Measurements from ENCODE around the gene FBLN1.
"Not testable (repeated sequence)": the region's sequence is repeated elsewhere in the genome, so short reads cannot be mapped to it uniquely, and the experiment has no call there.

The FBLN1 gene

GRCh38 chr22:45548991-45549761, 46.5 kb downstream of the FBLN1 start:
- DNase-seq (ENCODE audit: low read depth) = no peak

- DNase-seq (ENCODE audit: low read depth) = no peak
Measured at GRCh38 chr22:45549762-45550378, 47.2 kb downstream of the FBLN1 start.

- no peak for DNase-seq (ENCODE audit: low read depth)
Measured at GRCh38 chr22:45550416-45550815, 47.7 kb downstream of the FBLN1 start.

GRCh38 chr22:45550891-45551290, 48.2 kb downstream of the FBLN1 start:
- DNase-seq (ENCODE audit: low read depth) = no peak

- no peak for DNase-seq (ENCODE audit: low read depth)
Measured at GRCh38 chr22:45551310-45552016, 48.8 kb downstream of the FBLN1 start.

GRCh38 chr22:45552017-45552411, 49.3 kb downstream of the FBLN1 start:
- DNase-seq (ENCODE audit: low read depth) = no peak

- no peak for DNase-seq (ENCODE audit: low read depth)
Measured at GRCh38 chr22:45552580-45553350, 50.1 kb downstream of the FBLN1 start.

GRCh38 chr22:45553351-45554039, 50.8 kb downstream of the FBLN1 start:
- peak; percentile 13 for DNase-seq (ENCODE audit: low read depth)

- DNase-seq (ENCODE audit: low read depth) = no peak
Measured at GRCh38 chr22:45554040-45554406, 51.3 kb downstream of the FBLN1 start.

GRCh38 chr22:45554861-45555260, 52.2 kb downstream of the FBLN1 start:
- DNase-seq (ENCODE audit: low read depth) = no peak

GRCh38 chr22:45557926-45558325, 55.2 kb downstream of the FBLN1 start:
- not testable (repeated sequence) for DNase-seq (ENCODE audit: low read depth)

- not testable (repeated sequence) for DNase-seq (ENCODE audit: low read depth)
Measured at GRCh38 chr22:45560092-45560491, 57.4 kb downstream of the FBLN1 start.

GRCh38 chr22:45560761-45561160, 58.1 kb downstream of the FBLN1 start:
- DNase-seq (ENCODE audit: low read depth) = not testable (repeated sequence)

- no peak for DNase-seq (ENCODE audit: low read depth)
Measured at GRCh38 chr22:45562102-45562501, 59.4 kb downstream of the FBLN1 start.

- no peak for DNase-seq (ENCODE audit: low read depth)
Measured at GRCh38 chr22:45562537-45563361, 60.1 kb downstream of the FBLN1 start.

- DNase-seq (ENCODE audit: low read depth) = no peak
Measured at GRCh38 chr22:45563362-45564040, 60.8 kb downstream of the FBLN1 start.

GRCh38 chr22:45564349-45565030, 61.8 kb downstream of the FBLN1 start:
- DNase-seq (ENCODE audit: low read depth) = no peak

- DNase-seq (ENCODE audit: low read depth) = no peak
Measured at GRCh38 chr22:45565171-45565570, 62.5 kb downstream of the FBLN1 start.

GRCh38 chr22:45565973-45566372, 63.3 kb downstream of the FBLN1 start:
- DNase-seq (ENCODE audit: low read depth) = no peak

- DNase-seq (ENCODE audit: low read depth) = no peak
Measured at GRCh38 chr22:45568213-45568612, 65.5 kb downstream of the FBLN1 start.

All from stimulated activated CD8-positive, alpha-beta memory T cell treated with anti-CD3 and anti-CD28 coated beads, Interleukin-4, amount 100 ng/mL, for 24 hours (primary cell).